HL-60 (cell line): ENCODE measurements around the gene CSNK1A1L.

Source experiments
- DNase-seq, 2 experiments: peaks; one replicate each; pipeline ENCODE4 v3.0.0-alpha.2; 2010 to 2020; ENCODE audit warnings: low read depth in 1 of 2, low spot score in 1 of 2
- H3K27ac ChIP-seq: fragments of 250-450 bp; sonication (Bioruptor Pico); replicated peaks from 2 replicates; pipeline ENCODE4 v1.5.1; 2020; ENCODE audit warnings: mild to moderate bottlenecking, moderate library complexity
- H3K27me3 ChIP-seq: fragments of 250-450 bp; sonication (Bioruptor Pico); 2 replicates; pipeline ENCODE4 v1.5.1; 2021; ENCODE audit warnings: mild to moderate bottlenecking, moderate library complexity; ENCODE audit not compliant: insufficient read depth, poor library complexity, severe bottlenecking
- H3K4me3 ChIP-seq: replicated peaks from 2 replicates; pipeline ENCODE4 v1.5.1; 2011; ENCODE audit warnings: mild to moderate bottlenecking, control low read depth, low read length; ENCODE audit not compliant: insufficient read depth
- GABPA ChIP-seq: IDR thresholded peaks from 2 replicates; pipeline ENCODE4 v1.6.1; 2012; ENCODE audit warnings: low read depth
- POLR2AphosphoS5 ChIP-seq: IDR thresholded peaks from 2 replicates; pipeline ENCODE4 v1.6.1; 2012; ENCODE audit warnings: low read depth
- SPI1 ChIP-seq: IDR thresholded peaks from 2 replicates; pipeline ENCODE4 v1.6.1; 2012; ENCODE audit warnings: low read depth, mild to moderate bottlenecking, borderline replicate concordance
- TF ChIP-seq, protein P1 (sequence below): IDR thresholded peaks from 2 replicates; pipeline ENCODE4 v1.6.1; 2012; ENCODE audit warnings: low read depth; ENCODE audit not compliant: insufficient replicate concordance
- TF ChIP-seq, protein P2 (sequence below): IDR thresholded peaks from one replicate; pipeline ENCODE4 v1.5.1; 2011; ENCODE audit warnings: low read length, control low read depth, inconsistent platforms; ENCODE audit not compliant: insufficient read depth

Gene CSNK1A1L

GRCh38 chr13:37144661-37145060 lies 39.2 kb upstream of the CSNK1A1L start:
- Histone ChIP-seq H3K27ac (no peak overlapping the region), H3K27me3 (no peaks in the 10 kb centered on the region), H3K4me3 (no peak overlapping the region)
- DNase-seq = no peak
- TF ChIP-seq POLR2AphosphoS5 (no peak), GABPA (no peak), SPI1 (no peak)
- TF ChIP-seq, protein P1, sequence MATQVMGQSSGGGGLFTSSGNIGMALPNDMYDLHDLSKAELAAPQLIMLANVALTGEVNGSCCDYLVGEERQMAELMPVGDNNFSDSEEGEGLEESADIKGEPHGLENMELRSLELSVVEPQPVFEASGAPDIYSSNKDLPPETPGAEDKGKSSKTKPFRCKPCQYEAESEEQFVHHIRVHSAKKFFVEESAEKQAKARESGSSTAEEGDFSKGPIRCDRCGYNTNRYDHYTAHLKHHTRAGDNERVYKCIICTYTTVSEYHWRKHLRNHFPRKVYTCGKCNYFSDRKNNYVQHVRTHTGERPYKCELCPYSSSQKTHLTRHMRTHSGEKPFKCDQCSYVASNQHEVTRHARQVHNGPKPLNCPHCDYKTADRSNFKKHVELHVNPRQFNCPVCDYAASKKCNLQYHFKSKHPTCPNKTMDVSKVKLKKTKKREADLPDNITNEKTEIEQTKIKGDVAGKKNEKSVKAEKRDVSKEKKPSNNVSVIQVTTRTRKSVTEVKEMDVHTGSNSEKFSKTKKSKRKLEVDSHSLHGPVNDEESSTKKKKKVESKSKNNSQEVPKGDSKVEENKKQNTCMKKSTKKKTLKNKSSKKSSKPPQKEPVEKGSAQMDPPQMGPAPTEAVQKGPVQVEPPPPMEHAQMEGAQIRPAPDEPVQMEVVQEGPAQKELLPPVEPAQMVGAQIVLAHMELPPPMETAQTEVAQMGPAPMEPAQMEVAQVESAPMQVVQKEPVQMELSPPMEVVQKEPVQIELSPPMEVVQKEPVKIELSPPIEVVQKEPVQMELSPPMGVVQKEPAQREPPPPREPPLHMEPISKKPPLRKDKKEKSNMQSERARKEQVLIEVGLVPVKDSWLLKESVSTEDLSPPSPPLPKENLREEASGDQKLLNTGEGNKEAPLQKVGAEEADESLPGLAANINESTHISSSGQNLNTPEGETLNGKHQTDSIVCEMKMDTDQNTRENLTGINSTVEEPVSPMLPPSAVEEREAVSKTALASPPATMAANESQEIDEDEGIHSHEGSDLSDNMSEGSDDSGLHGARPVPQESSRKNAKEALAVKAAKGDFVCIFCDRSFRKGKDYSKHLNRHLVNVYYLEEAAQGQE = no peak
- TF ChIP-seq, protein P2, sequence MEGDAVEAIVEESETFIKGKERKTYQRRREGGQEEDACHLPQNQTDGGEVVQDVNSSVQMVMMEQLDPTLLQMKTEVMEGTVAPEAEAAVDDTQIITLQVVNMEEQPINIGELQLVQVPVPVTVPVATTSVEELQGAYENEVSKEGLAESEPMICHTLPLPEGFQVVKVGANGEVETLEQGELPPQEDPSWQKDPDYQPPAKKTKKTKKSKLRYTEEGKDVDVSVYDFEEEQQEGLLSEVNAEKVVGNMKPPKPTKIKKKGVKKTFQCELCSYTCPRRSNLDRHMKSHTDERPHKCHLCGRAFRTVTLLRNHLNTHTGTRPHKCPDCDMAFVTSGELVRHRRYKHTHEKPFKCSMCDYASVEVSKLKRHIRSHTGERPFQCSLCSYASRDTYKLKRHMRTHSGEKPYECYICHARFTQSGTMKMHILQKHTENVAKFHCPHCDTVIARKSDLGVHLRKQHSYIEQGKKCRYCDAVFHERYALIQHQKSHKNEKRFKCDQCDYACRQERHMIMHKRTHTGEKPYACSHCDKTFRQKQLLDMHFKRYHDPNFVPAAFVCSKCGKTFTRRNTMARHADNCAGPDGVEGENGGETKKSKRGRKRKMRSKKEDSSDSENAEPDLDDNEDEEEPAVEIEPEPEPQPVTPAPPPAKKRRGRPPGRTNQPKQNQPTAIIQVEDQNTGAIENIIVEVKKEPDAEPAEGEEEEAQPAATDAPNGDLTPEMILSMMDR = no peak

GRCh38 chr13:37143911-37144310 lies 38.4 kb upstream of the CSNK1A1L start:
- TF ChIP-seq SPI1 (no peak), POLR2AphosphoS5 (no peak), GABPA (no peak)
- TF ChIP-seq, protein P1 = no peak
- TF ChIP-seq, protein P2 = no peak
- Histone ChIP-seq H3K27me3 (no peaks in the 10 kb centered on the region), H3K27ac (no peak overlapping the region), H3K4me3 (no peak overlapping the region)
- no peak for DNase-seq

GRCh38 chr13:37142877-37143276 lies 37.4 kb upstream of the CSNK1A1L start:
- no peak for DNase-seq
- Histone ChIP-seq H3K27me3 (no peaks in the 10 kb centered on the region), H3K27ac (no peak overlapping the region), H3K4me3 (no peak overlapping the region)
- TF ChIP-seq POLR2AphosphoS5 (no peak), SPI1 (no peak), GABPA (no peak)
- TF ChIP-seq, protein P2 = no peak
- TF ChIP-seq, protein P1 = no peak
